ENCODE data around the gene ZNF652.

GRCh38 chr17:49267912-49268311 is 94.1 kb downstream of the ZNF652 start:
- TF ChIP-seq, protein P1, sequence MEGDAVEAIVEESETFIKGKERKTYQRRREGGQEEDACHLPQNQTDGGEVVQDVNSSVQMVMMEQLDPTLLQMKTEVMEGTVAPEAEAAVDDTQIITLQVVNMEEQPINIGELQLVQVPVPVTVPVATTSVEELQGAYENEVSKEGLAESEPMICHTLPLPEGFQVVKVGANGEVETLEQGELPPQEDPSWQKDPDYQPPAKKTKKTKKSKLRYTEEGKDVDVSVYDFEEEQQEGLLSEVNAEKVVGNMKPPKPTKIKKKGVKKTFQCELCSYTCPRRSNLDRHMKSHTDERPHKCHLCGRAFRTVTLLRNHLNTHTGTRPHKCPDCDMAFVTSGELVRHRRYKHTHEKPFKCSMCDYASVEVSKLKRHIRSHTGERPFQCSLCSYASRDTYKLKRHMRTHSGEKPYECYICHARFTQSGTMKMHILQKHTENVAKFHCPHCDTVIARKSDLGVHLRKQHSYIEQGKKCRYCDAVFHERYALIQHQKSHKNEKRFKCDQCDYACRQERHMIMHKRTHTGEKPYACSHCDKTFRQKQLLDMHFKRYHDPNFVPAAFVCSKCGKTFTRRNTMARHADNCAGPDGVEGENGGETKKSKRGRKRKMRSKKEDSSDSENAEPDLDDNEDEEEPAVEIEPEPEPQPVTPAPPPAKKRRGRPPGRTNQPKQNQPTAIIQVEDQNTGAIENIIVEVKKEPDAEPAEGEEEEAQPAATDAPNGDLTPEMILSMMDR (IDR thresholded peaks at IDR 0.05; ENCODE audit: insufficient read depth, low read depth, low read length): no peak
- TF ChIP-seq EZH2 (IDR thresholded peaks at IDR 0.05; ENCODE audit: insufficient read depth, low read length): no peak

Measured in astrocyte (in vitro differentiated cells and primary cell).